ENCODE data around the gene TEX53.
A peak's percentile ranks its signal among the peaks of the same experiment; 100 is the strongest.

The TEX53 gene

GRCh38 chr9:114680259-114681001 lies 22.8 kb upstream of the TEX53 start:
- DNase-seq (ENCODE audit: low read depth in 2 of 2): no peak

DNA sequence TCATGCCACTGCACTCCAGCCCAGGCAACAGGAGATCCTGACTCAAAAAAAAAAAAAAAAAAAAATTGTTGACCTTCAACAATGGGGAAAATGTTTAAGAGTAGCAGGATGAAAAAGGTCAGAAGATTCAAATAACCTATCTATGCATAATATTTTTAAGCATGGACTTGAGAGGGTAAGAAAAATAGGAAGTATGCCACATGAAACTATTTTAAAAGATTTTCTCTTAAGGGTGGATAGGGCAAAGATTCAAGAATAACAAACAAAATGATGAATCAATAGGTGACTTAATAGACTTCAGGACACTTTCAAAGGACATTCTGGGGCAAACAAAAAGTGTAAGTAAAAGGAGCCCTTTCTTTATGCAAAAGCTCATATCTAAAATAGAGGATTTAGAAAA lies 21.2 kb upstream of the TEX53 start:
- no peak for DNase-seq (ENCODE audit: low read depth in 2 of 2)

GRCh38 chr9:114678130-114678529 lies 20.5 kb upstream of the TEX53 start:
- DNase-seq (ENCODE audit: low read depth in 2 of 2): no peak

- DNase-seq (ENCODE audit: low read depth in 2 of 2): no peak
Measured at GRCh38 chr9:114677418-114677817, 19.8 kb upstream of the TEX53 start.

DNA sequence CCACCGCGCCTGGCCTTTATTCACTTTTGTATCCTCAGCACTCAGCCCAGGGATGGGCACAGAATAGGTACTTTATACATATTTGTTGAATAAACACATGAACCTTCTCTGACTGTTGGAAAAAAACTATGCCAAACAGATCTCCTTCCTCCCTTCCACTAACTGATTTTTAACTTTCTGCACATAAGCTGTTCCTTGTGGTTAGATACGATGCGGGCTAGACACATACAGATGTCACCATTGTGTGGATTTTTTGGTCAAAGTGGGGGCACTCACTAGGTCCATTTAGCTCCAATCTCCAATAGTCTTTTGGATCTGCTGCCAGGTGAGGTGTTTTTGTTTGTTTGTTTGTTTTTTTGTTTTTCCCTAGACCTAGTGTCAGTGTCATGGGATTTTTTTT lies 19.3 kb upstream of the TEX53 start:
- DNase-seq (ENCODE audit: low read depth in 2 of 2): no peak

- DNase-seq (ENCODE audit: low read depth in 2 of 2): no peak
Measured at GRCh38 chr9:114674798-114675540, 17.4 kb upstream of the TEX53 start.

DNA sequence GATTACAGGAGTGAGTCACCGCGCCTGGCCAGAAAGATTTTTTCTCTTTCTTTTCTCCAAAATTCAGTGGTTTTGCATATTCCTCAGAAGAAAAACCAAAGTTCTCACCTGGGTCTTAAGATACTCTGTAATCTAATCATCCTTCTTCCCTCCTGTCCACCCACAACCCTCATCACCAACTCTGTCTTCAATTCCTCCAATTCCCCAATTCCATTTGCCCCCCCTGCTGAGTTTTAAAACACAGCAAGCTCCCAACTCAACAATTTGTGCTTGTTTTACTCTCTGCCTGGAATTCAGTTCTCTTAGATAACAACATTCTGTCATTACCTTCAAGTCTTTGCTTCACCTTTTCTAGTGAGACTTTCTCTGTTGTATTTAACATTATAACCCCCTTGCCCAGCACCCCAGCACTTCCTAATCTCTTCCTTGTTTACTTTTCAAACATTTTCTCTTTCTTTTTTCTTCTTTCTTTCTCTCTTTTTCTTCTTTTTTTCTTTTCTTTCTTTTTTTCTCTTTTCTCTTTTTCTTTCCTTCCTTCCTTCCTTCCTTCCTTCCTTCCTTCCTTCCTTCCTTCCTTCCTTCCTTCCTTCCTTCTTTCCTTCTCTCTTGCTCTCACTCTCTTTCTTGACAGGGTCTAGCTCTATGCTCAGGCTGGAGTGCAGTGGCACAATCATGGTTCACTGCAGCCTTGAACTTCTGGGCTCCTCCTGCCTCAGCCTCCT lies 16.6 kb upstream of the TEX53 start:
- no peak for DNase-seq (ENCODE audit: low read depth in 2 of 2)

DNA sequence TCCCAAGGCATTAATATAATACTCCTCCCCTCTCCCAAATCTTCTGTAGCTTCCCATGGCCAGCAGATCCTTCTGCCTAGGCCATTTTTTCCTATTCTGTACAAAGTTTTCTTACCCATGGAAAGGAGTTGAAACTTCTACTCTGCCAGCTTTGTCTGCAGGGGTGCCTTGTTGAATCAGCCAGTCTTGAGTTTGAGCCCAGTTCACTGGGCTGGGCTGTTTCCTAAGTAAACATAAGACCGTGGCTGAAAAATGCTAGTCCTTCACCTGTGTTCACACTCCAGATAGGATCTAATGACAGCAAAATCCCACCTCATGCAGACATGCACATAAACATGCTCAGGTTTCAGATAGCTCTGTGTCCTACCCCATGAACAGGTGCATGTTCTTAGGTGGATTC lies 14.0 kb upstream of the TEX53 start:
- DNase-seq (ENCODE audit: low read depth in 2 of 2): no peak

- no peak for DNase-seq (ENCODE audit: low read depth in 2 of 2)
Measured at GRCh38 chr9:114669961-114670360, 12.4 kb upstream of the TEX53 start.

DNA sequence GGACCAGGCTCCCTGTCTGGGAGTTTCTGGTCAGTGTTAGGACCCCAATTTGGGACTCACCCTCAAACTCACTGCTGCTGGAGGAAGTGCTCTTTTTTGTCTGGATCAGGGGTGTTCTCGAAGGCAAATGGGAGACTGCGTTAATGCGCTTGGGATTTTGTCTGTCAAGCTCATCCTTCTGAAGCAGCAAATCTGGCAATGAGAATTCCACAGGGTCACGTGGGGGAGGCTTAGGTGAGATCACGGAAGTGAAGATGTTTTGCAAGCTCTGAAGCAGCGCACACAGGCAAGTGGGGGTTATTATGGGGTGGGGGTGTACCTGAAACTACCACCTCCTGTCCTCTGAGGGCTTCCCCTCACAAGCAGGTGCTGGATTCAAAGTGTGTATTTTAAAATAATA lies 10.5 kb upstream of the TEX53 start:
- no peak for DNase-seq (ENCODE audit: low read depth in 2 of 2)

- DNase-seq (ENCODE audit: low read depth in 2 of 2): no peak
Measured at GRCh38 chr9:114666851-114667250, 9.2 kb upstream of the TEX53 start.

GRCh38 chr9:114666401-114666800 lies 8.8 kb upstream of the TEX53 start:
- DNase-seq (ENCODE audit: low read depth in 2 of 2): no peak

- DNase-seq (ENCODE audit: low read depth in 2 of 2): no peak
Measured at GRCh38 chr9:114664181-114664580, 6.6 kb upstream of the TEX53 start.

DNA sequence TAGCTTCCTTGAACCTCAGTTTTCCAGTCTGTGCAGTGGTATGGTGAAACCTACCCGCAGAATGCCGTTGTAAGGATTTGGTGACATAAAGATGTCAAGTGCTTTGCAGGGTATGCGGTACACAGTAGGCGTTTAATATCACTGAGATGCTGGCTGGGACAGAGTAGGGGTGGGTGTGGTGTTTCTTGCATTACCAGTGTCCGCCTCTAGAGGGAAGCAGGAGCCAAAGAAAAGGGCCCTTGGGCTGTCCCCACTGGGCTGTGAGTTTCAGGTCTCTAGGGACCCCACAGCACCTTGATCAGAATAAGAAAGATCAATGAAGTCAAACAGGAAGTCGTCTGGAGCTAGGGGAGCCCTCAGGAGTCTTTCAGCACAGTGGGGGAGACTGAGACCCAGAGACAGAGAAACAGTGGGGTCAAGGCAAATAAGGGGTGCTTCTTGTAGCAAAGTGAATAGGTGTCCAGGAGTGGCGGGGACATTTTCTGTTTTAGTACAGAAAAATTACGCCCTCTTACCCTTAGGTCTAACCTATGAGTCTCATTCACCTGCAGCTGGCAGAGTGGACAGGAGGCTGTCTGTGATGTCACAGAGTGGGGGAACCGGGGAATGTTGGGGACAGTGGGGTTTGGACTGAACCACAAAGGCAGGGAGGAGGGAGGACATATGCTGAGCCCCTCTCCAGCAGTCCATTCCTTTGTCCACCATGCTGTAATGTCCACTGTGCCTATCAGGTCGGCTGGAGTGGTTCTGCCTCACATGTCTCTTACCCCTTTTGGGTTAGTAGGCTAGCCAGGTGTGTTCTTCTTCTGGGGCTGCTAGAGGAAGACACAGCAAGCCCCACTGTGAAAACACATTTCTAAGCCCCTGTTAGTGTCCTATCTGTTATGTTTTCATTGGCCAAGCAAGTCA lies 4.7 kb upstream of the TEX53 start:
- peak; percentile 28 to 36 for DNase-seq (ENCODE audit: low read depth in 2 of 2)

- DNase-seq (ENCODE audit: low read depth in 2 of 2): no peak
Measured at GRCh38 chr9:114656301-114656700, 1.3 kb downstream of the TEX53 start.

- DNase-seq (ENCODE audit: low read depth in 2 of 2): no peak
Measured at GRCh38 chr9:114655689-114656088, 1.9 kb downstream of the TEX53 start.

- DNase-seq (ENCODE audit: low read depth in 2 of 2): peak; percentile 23 to 62
Measured at GRCh38 chr9:114653556-114654159, 3.9 kb downstream of the TEX53 start.

GRCh38 chr9:114652776-114653555 lies 4.6 kb downstream of the TEX53 start:
- DNase-seq (ENCODE audit: low read depth in 2 of 2): no peak

- DNase-seq (ENCODE audit: low read depth in 2 of 2): no peak
Measured at GRCh38 chr9:114643896-114644295, 13.7 kb downstream of the TEX53 start.

GRCh38 chr9:114643001-114643400 lies 14.6 kb downstream of the TEX53 start:
- no peak for DNase-seq (ENCODE audit: low read depth in 2 of 2)
